GM23338 (cell line): ENCODE measurements around the gene HECTD1. TPM values are rescaled to one million over a fixed set of nuclear protein-coding genes. Genes with fewer than 3 reads are reported as not detected.

Experiments used
- ATAC-seq: fragments of 200-7000 bp; cut with Tn5 transposase; 3 replicates; pipeline ENCODE4 v1.9.1; 2020
- DNase-seq: peaks from one replicate; pipeline ENCODE4 v3.0.0-alpha.2; 2015; ENCODE audit warnings: low spot score
- H2AFZ ChIP-seq: fragments of 200-600 bp; sonication (generic); 2 replicates; pipeline ENCODE4 v1.8.0; 2016; ENCODE audit warnings: antibody characterized with exemption, mild to moderate bottlenecking, moderate library complexity
- H3F3A ChIP-seq: fragments of 200-600 bp; sonication (generic); replicated peaks from 2 replicates; pipeline ENCODE4 v1.8.0; 2017; ENCODE audit warnings: antibody characterized with exemption, mixed run types, low read depth
- H3K27ac ChIP-seq: fragments of 200-600 bp; sonication (generic); 2 replicates; pipeline ENCODE4 v1.6.1; 2016; ENCODE audit warnings: low read depth
- H3K27me3 ChIP-seq: fragments of 200-600 bp; sonication (generic); 2 replicates; pipeline ENCODE4 v1.8.0; 2016; ENCODE audit warnings: mild to moderate bottlenecking, mixed run types, moderate library complexity; ENCODE audit not compliant: insufficient read depth
- H3K36me3 ChIP-seq: fragments of 200-600 bp; sonication (generic); 2 replicates; pipeline ENCODE4 v1.8.0; 2016; ENCODE audit warnings: mild to moderate bottlenecking; ENCODE audit not compliant: insufficient read depth
- H3K4me1 ChIP-seq: fragments of 200-600 bp; sonication (generic); 2 replicates; pipeline ENCODE4 v1.8.0; 2016; ENCODE audit warnings: mild to moderate bottlenecking, moderate library complexity; ENCODE audit not compliant: insufficient read depth
- H3K4me2 ChIP-seq: fragments of 200-600 bp; sonication (generic); 2 replicates; pipeline ENCODE4 v1.7.1; 2017; ENCODE audit warnings: mixed run types
- H3K4me3 ChIP-seq: fragments of 200-600 bp; sonication (generic); 2 replicates; pipeline ENCODE4 v1.6.1; 2016; ENCODE audit warnings: mixed run types
- H3K79me2 ChIP-seq: fragments of 200-600 bp; sonication (generic); replicated peaks from 2 replicates; pipeline ENCODE4 v1.8.0; 2017; ENCODE audit warnings: mild to moderate bottlenecking; ENCODE audit not compliant: insufficient read depth
- H3K9me2 ChIP-seq: fragments of 200-600 bp; sonication (generic); 2 replicates; pipeline ENCODE4 v1.8.0; 2017; ENCODE audit not compliant: insufficient read depth
- H4K20me1 ChIP-seq: fragments of 200-600 bp; sonication (generic); replicated peaks from 2 replicates; pipeline ENCODE4 v1.8.0; 2017; ENCODE audit warnings: mild to moderate bottlenecking; ENCODE audit not compliant: insufficient read depth
- H3K27ac Mint-ChIP-seq: 2 replicates; pipeline ENCODE4 v1.8.0; 2020; ENCODE audit warnings: inconsistent platforms, mild to moderate bottlenecking, moderate library complexity, mixed read lengths
- H3K27me3 Mint-ChIP-seq: 3 replicates; pipeline ENCODE4 v1.8.0; 2022; ENCODE audit warnings: low read depth, mild to moderate bottlenecking, moderate library complexity, mixed read lengths, inconsistent platforms; ENCODE audit not compliant: insufficient read depth, poor library complexity
- H3K36me3 Mint-ChIP-seq: 3 replicates; pipeline ENCODE4 v1.8.0; 2021; ENCODE audit warnings: low read depth, mild to moderate bottlenecking, inconsistent platforms, moderate library complexity, mixed read lengths
- H3K4me1 Mint-ChIP-seq: 3 replicates; pipeline ENCODE4 v1.8.0; 2020; ENCODE audit warnings: mild to moderate bottlenecking, inconsistent platforms, mixed read lengths
- H3K4me3 Mint-ChIP-seq: 3 replicates; pipeline ENCODE4 v1.8.0; 2021; ENCODE audit warnings: moderate library complexity, mild to moderate bottlenecking, inconsistent platforms, mixed read lengths
- H3K9me3 Mint-ChIP-seq: 3 replicates; pipeline ENCODE4 v1.8.0; 2020; ENCODE audit warnings: moderate library complexity, mild to moderate bottlenecking, inconsistent platforms, mixed read lengths
- CREB1 ChIP-seq: fragments of 250-450 bp; sonication (Bioruptor Pico); IDR thresholded peaks from 2 replicates; pipeline ENCODE4 v1.5.0; 2020; ENCODE audit warnings: low read depth, mild to moderate bottlenecking, moderate library complexity
- EZH2 ChIP-seq: fragments of 200-600 bp; sonication (generic); IDR thresholded peaks from one replicate; pipeline ENCODE4 v1.8.0; 2017; ENCODE audit warnings: antibody characterized with exemption, mild to moderate bottlenecking, low read depth; ENCODE audit not compliant: unreplicated experiment
- EZH2phosphoT487 ChIP-seq: fragments of 200-600 bp; sonication (generic); IDR thresholded peaks from one replicate; pipeline ENCODE4 v1.8.1; 2018; ENCODE audit warnings: antibody characterized with exemption; ENCODE audit not compliant: unreplicated experiment
- JUNB ChIP-seq: IDR thresholded peaks from one replicate; pipeline ENCODE4 v1.6.1; 2016; ENCODE audit warnings: antibody characterized with exemption; ENCODE audit not compliant: unreplicated experiment
- NANOG ChIP-seq: IDR thresholded peaks from 2 replicates; pipeline ENCODE4 v1.6.1; 2016; ENCODE audit warnings: antibody characterized with exemption, borderline replicate concordance
- POLR2AphosphoS5 ChIP-seq: IDR thresholded peaks from 2 replicates; pipeline ENCODE4 v1.6.1; 2016; ENCODE audit warnings: antibody characterized with exemption, low read depth
- STAT1 ChIP-seq: IDR thresholded peaks from one replicate; pipeline ENCODE4 v1.6.1; 2016; ENCODE audit warnings: antibody characterized with exemption; ENCODE audit not compliant: unreplicated experiment
- ZNF114 ChIP-seq: fragments of 250-450 bp; sonication (Bioruptor Pico); IDR thresholded peaks from 2 replicates; pipeline ENCODE4 v1.5.0; 2020; ENCODE audit warnings: mild to moderate bottlenecking, moderate library complexity
- ZNF331 ChIP-seq: fragments of 250-450 bp; sonication (Bioruptor Pico); IDR thresholded peaks from 2 replicates; pipeline ENCODE4 v1.5.0; 2020; ENCODE audit warnings: low read depth, mild to moderate bottlenecking, moderate library complexity
- polyA plus RNA-seq: library from polyadenylated mRNA; unstranded; fragments of >200 nt; fragmentation: Nextera tagmentation; extraction: Ambion mirVana; gene quantifications from 2 replicates; pipeline ENCODE4 v1.2.1, GENCODE V29; 2016
- total RNA-seq: library from RNA; depleted of rRNA; stranded (reverse); fragments of >200 nt; shearing (Covaris generic); gene quantifications from 2 replicates; pipeline ENCODE4 v1.2.3, GENCODE V29; 2014
- TF ChIP-seq, protein P1 (sequence below): IDR thresholded peaks from one replicate; pipeline ENCODE4 v1.6.1; 2018; ENCODE audit warnings: antibody characterized with exemption; ENCODE audit not compliant: unreplicated experiment
- TF ChIP-seq, protein P2 (sequence below), 2 experiments: fragments of 200-600 bp in 1 of 2; sonication (generic) in 1 of 2; conservative IDR thresholded peaks; 2 replicates each; pipeline versions ENCODE4 v1.5.1 to v1.6.1; 2016 to 2017; ENCODE audit warnings: antibody characterized with exemption in 2 of 2, low read depth in 2 of 2, mild to moderate bottlenecking in 2 of 2, moderate library complexity in 1 of 2
- TF ChIP-seq, protein P3 (sequence below): IDR thresholded peaks from 2 replicates; pipeline ENCODE4 v1.6.1; 2016; ENCODE audit warnings: antibody characterized with exemption

HECTD1 gene
- total and polyA plus RNA-seq, 2 experiments from 2014 or later: 42.1 to 132 TPM

DNA sequence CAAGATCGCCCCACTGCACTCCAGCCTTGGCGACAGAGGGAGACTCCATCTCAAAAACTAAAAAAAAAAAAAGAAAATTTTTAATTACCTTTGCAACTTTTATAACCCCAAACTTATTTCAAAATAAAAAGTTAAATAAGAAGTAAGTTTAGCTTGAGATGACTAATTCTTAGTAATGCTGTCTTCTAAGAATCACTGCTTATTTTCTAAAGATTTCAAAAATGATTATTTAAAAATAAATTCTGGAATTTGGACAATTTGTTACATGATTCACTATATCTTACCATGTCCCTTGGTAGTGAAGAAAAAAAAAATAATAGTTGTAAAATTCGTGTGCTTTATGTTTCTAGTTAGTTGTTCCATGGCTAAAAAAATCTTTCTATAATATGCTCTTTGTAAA, 11.6 kb upstream of the HECTD1 start (continued):
- TF ChIP-seq, protein P1, sequence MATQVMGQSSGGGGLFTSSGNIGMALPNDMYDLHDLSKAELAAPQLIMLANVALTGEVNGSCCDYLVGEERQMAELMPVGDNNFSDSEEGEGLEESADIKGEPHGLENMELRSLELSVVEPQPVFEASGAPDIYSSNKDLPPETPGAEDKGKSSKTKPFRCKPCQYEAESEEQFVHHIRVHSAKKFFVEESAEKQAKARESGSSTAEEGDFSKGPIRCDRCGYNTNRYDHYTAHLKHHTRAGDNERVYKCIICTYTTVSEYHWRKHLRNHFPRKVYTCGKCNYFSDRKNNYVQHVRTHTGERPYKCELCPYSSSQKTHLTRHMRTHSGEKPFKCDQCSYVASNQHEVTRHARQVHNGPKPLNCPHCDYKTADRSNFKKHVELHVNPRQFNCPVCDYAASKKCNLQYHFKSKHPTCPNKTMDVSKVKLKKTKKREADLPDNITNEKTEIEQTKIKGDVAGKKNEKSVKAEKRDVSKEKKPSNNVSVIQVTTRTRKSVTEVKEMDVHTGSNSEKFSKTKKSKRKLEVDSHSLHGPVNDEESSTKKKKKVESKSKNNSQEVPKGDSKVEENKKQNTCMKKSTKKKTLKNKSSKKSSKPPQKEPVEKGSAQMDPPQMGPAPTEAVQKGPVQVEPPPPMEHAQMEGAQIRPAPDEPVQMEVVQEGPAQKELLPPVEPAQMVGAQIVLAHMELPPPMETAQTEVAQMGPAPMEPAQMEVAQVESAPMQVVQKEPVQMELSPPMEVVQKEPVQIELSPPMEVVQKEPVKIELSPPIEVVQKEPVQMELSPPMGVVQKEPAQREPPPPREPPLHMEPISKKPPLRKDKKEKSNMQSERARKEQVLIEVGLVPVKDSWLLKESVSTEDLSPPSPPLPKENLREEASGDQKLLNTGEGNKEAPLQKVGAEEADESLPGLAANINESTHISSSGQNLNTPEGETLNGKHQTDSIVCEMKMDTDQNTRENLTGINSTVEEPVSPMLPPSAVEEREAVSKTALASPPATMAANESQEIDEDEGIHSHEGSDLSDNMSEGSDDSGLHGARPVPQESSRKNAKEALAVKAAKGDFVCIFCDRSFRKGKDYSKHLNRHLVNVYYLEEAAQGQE: no peak
- no peak for TF ChIP-seq NANOG
- TF ChIP-seq CREB1 (CRISPR knock-in tag): no peak
- TF ChIP-seq, protein P2, sequence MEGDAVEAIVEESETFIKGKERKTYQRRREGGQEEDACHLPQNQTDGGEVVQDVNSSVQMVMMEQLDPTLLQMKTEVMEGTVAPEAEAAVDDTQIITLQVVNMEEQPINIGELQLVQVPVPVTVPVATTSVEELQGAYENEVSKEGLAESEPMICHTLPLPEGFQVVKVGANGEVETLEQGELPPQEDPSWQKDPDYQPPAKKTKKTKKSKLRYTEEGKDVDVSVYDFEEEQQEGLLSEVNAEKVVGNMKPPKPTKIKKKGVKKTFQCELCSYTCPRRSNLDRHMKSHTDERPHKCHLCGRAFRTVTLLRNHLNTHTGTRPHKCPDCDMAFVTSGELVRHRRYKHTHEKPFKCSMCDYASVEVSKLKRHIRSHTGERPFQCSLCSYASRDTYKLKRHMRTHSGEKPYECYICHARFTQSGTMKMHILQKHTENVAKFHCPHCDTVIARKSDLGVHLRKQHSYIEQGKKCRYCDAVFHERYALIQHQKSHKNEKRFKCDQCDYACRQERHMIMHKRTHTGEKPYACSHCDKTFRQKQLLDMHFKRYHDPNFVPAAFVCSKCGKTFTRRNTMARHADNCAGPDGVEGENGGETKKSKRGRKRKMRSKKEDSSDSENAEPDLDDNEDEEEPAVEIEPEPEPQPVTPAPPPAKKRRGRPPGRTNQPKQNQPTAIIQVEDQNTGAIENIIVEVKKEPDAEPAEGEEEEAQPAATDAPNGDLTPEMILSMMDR (conservative IDR thresholded peaks at IDR 0.05; ENCODE audit: low read depth in 2 of 2): no peak

DNA sequence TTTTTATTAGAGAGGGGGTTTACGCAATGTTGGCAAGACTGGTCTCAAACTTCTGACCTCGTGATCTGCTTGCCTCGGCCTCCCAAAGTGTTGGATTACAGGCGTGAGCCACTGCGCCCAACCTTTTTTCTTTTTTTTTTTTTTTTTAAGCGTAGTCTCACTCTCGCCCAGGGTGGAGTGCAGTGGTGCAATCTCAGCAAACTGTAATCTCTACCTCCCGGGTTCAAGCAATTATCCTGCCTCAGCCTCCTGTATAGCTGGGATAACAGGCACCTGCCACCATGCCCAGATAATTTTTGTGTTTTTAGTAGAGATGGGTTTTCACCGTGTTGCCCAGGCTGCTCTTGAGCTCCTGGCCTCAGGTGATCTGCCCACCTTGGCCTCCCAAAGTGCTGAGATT, 8.8 kb upstream of the HECTD1 start:
- H3K4me3 ChIP-seq: no peak overlapping the region
- no peaks in the 10 kb centered on the region for H3K9me2 ChIP-seq
- no peaks in the 10 kb centered on the region for H3K79me2 ChIP-seq
- H3K27me3 Mint-ChIP-seq: peaks cover 2% of the 10 kb centered on the region
- H3K4me1 Mint-ChIP-seq: no peaks in the 10 kb centered on the region
- no peaks in the 10 kb centered on the region for H3K27me3 ChIP-seq
- H3K9me3 Mint-ChIP-seq: no peaks in the 10 kb centered on the region
- no peaks in the 10 kb centered on the region for H4K20me1 ChIP-seq
- H3K27ac ChIP-seq: no peak overlapping the region
- H3K4me3 Mint-ChIP-seq: no peak overlapping the region
- H3K36me3 Mint-ChIP-seq: no peaks in the 10 kb centered on the region
- no peaks in the 10 kb centered on the region for H3K4me1 ChIP-seq
- no peaks in the 10 kb centered on the region for H3F3A ChIP-seq
- peak overlapping the region; percentile 72; the same call in 1 of the 2 replicates for H2AFZ ChIP-seq
- H3K36me3 ChIP-seq: no peaks in the 10 kb centered on the region
- ATAC-seq (no peak), DNase-seq (no peak)
- no peak overlapping the region for H3K4me2 ChIP-seq
- TF ChIP-seq EZH2phosphoT487: no peak
- no peak for TF ChIP-seq POLR2AphosphoS5
- TF ChIP-seq, protein P1: no peak
- TF ChIP-seq, protein P3, sequence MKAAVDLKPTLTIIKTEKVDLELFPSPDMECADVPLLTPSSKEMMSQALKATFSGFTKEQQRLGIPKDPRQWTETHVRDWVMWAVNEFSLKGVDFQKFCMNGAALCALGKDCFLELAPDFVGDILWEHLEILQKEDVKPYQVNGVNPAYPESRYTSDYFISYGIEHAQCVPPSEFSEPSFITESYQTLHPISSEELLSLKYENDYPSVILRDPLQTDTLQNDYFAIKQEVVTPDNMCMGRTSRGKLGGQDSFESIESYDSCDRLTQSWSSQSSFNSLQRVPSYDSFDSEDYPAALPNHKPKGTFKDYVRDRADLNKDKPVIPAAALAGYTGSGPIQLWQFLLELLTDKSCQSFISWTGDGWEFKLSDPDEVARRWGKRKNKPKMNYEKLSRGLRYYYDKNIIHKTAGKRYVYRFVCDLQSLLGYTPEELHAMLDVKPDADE: no peak
- TF ChIP-seq NANOG: no peak
- TF ChIP-seq, protein P2 (conservative IDR thresholded peaks at IDR 0.05; ENCODE audit: low read depth in 2 of 2): no peak
- no peak for TF ChIP-seq ZNF331 (CRISPR knock-in tag)
- TF ChIP-seq ZNF114: no peak
- no peak for TF ChIP-seq CREB1 (CRISPR knock-in tag)
- no peak for TF ChIP-seq EZH2
- TF ChIP-seq STAT1: no peak
- no peak for TF ChIP-seq JUNB
- H3K27ac Mint-ChIP-seq: no peak overlapping the region
